HG02759 (cell line): ENCODE results near the gene TGFB2.

Source experiments
- ATAC-seq: cut with Tn5 transposase; IDR thresholded peaks from one replicate; pipeline ENCODE4 v1.9.1; 2021; ENCODE audit warnings: mild to moderate bottlenecking, moderate library complexity; ENCODE audit not compliant: unreplicated experiment

TGFB2 gene

GRCh38 chr1:218415726-218416125 lies 70.6 kb downstream of the TGFB2 start:
- no peak for ATAC-seq

- ATAC-seq: no peak
Observed at GRCh38 chr1:218421531-218421930, 76.4 kb downstream of the TGFB2 start.

DNA sequence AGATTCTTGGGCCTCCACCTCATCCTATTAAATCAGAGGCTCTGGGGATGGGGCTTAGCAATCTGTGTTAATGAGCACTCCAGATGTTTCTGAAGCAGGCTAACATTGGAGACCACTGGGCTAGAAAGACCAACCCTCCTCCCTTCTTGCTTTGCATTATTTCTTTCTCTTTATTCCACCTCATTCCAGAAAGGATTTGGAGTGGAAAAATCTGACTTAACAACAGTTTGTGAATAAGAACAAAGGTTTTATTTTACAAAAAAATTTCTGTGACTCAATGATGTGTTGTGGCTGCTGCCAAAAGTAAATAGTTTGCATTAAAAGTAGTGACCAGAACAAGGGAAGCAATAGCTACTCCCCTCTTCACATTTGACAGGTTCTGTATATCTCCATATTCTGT lies 79.4 kb downstream of the TGFB2 start:
- no peak for ATAC-seq

- no peak for ATAC-seq
Observed at GRCh38 chr1:218425647-218426342, 80.7 kb downstream of the TGFB2 start.

- no peak for ATAC-seq
Observed at GRCh38 chr1:218426343-218426657, 81.2 kb downstream of the TGFB2 start.

GRCh38 chr1:218429301-218429700 lies 84.2 kb downstream of the TGFB2 start:
- ATAC-seq: no peak

GRCh38 chr1:218430346-218430745 lies 85.2 kb downstream of the TGFB2 start:
- no peak for ATAC-seq

- ATAC-seq: no peak
Observed at GRCh38 chr1:218430822-218431221, 85.7 kb downstream of the TGFB2 start.

DNA sequence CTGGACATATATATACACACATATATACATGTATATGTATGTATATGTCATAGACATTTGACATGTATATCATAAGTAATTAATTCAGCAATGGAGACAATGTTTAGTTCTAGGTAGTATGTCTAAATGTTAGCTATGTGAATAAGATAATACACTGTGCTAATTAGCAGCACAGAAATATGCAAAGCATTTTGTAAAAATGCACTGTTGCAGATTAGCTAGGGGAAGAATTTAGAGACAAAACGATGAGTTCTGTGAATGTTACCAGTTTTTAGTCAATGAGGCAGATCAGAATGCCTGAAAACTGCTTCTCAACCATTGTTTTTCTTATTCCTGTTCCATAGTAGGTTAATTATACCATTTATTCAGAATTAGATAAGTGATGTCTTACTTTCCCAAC lies 86.3 kb downstream of the TGFB2 start:
- ATAC-seq: no peak

DNA sequence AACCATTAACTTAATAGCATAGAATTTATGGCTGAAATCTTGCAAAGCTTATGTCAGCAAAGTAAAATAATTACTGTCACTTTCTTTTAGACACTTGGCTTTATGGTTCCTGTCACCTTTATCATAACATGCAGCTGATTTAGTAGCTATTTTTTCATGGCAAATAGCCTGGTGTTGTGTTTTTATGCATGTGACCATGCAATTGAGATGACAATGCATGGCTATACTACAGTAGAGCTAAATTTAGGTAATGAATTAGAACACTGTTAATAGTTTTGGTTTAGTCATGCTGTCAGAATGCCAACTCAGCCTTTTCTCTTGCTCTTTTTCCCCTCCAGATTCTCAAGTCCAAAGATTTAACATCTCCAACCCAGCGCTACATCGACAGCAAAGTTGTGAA lies 88.6 kb downstream of the TGFB2 start:
- ATAC-seq: no peak

- ATAC-seq: no peak
Observed at GRCh38 chr1:218435528-218435927, 90.4 kb downstream of the TGFB2 start.

- no peak for ATAC-seq
Observed at GRCh38 chr1:218436346-218436745, 91.2 kb downstream of the TGFB2 start.

DNA sequence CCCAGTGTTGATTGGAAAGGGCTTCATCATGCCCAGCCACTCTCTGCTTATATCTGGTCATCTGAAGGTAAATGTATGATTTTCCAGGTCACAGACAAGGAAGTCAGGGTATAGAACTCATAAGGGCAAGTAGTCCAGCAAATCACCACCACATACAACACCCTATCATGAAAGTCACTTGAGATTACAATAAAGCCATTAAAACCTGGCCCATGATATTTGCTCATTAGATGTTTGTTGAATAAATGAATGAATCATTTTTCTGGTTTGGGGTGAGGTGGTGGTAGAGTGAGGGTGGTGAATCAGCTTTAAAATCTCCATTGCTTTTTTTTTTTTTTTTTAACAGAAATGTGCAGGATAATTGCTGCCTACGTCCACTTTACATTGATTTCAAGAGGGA lies 91.9 kb downstream of the TGFB2 start:
- no peak for ATAC-seq

- no peak for ATAC-seq
Observed at GRCh38 chr1:218439541-218440295, 94.6 kb downstream of the TGFB2 start.

DNA sequence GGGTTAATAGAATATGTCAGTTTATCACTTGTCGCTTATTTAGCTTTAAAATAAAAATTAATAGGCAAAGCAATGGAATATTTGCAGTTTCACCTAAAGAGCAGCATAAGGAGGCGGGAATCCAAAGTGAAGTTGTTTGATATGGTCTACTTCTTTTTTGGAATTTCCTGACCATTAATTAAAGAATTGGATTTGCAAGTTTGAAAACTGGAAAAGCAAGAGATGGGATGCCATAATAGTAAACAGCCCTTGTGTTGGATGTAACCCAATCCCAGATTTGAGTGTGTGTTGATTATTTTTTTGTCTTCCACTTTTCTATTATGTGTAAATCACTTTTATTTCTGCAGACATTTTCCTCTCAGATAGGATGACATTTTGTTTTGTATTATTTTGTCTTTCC lies 98.1 kb downstream of the TGFB2 start:
- no peak for ATAC-seq

DNA sequence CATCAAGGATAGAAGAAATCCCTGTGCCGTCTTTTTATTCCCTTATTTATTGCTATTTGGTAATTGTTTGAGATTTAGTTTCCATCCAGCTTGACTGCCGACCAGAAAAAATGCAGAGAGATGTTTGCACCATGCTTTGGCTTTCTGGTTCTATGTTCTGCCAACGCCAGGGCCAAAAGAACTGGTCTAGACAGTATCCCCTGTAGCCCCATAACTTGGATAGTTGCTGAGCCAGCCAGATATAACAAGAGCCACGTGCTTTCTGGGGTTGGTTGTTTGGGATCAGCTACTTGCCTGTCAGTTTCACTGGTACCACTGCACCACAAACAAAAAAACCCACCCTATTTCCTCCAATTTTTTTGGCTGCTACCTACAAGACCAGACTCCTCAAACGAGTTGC lies 99.0 kb downstream of the TGFB2 start:
- ATAC-seq: no peak

DNA sequence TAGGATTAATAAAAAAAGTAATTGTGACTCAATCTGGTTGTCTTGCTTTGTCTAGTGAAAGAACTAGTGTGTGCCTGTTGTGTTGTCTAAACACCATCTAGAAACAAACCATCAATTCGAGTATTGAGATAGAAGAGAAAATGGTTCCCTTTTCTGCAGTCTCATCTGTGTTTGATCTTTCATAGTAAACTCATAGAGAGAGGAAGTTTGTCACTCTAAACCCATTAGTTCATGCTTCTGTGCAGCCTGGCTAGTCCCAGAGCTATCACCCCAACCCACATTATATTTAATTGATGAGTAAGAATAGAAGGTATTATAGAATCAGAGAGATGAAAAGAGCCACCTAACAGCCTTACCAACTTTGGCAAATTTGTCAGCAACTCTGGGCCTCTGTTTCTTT lies 99.5 kb downstream of the TGFB2 start:
- no peak for ATAC-seq

GRCh38 chr1:218447010-218447689 lies 102.0 kb downstream of the TGFB2 start:
- no peak for ATAC-seq

DNA sequence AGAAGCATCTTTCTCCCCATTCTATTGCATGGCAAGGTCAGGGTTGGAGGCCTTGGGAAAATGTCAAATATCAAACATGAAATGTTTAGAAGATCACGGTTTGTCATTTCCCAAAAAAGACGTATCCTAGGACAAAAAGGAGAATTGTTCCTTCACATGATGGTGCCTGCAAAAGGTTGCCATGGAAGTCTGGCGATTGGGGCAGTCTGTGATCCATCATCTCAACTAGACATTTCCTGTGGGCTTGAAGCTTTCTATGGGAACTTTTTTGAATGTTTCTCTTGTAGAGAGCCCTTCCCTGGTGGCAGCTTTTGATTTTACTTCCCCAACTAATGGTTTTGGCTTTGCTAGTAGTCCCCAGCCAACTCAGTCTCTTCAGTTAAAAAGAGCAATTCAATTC lies 106.3 kb downstream of the TGFB2 start:
- ATAC-seq: no peak

- no peak for ATAC-seq
Observed at GRCh38 chr1:218454700-218455282, 109.7 kb downstream of the TGFB2 start.

GRCh38 chr1:218456444-218456843 lies 111.3 kb downstream of the TGFB2 start:
- peak; percentile 60 for ATAC-seq

DNA sequence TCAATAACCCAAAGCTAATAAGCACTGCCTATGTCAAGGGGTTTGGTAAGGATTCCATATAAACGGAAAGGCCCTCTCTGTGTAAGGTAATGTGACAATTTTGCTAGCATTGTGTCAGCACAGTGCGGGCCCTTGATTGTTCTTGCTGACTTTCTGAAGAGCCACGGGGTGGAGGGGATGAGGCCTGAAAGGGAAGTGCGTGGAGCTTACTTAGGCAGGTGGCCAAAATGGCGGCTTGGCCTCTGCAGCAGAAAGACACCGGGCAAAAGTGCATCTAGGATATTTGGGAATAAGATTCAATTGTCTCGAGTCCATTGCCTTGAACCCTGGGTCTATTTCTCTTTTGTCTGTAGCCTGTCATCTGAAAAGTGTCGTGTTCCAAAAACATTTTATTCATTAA lies 114.3 kb downstream of the TGFB2 start:
- ATAC-seq: no peak
